ENCODE measurements around the gene C11orf87. TPM values are rescaled to one million over a fixed set of nuclear protein-coding genes. Genes with fewer than 3 reads are reported as not detected.

C11orf87 gene
- total RNA-seq, 1 experiment from 2014 or later = not detected

DNA sequence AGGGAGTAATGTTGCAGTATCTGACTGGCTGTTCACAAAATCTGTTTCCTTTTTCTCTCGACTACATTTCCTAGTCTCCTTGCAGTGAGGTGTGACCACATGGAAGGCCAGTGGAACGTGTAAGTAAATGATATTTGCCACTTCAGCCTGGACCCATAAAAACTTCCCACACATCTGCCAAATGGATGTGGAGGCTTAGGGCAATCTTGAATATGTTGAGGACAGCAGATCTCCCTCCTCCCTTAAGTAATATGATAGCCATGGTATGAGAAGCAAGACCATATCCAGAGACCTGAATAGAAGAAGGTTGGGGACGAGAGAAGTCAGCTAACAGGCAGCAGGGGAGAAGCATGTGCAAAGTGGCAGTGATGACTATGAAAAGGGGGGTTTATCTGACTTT lies 33.0 kb upstream of the C11orf87 start:
- Histone ChIP-seq H3K27ac (no peak overlapping the region), H3K9me3 (ENCODE audit: insufficient read depth, low read depth) (no peaks in the 10 kb centered on the region), H3K9me2 (ENCODE audit: insufficient read depth) (peaks cover 3% of the 10 kb centered on the region; the same call in 1 of the 2 replicates), H3F3A (ENCODE audit: insufficient read depth, low read depth) (no peaks in the 10 kb centered on the region), H3K4me1 (replicated peaks; ENCODE audit: insufficient read depth) (no peaks in the 10 kb centered on the region), H3K79me2 (ENCODE audit: low read depth) (no peaks in the 10 kb centered on the region), H3K4me3 (no peak overlapping the region), H3K4me2 (no peak overlapping the region), H3K27me3 (ENCODE audit: insufficient read depth, low read depth) (no peaks in the 10 kb centered on the region), H3K36me3 (ENCODE audit: low read depth) (no peaks in the 10 kb centered on the region), H2AFZ (no peak overlapping the region), H4K20me1 (ENCODE audit: insufficient read depth) (no peaks in the 10 kb centered on the region)
- TF ChIP-seq, protein P1, sequence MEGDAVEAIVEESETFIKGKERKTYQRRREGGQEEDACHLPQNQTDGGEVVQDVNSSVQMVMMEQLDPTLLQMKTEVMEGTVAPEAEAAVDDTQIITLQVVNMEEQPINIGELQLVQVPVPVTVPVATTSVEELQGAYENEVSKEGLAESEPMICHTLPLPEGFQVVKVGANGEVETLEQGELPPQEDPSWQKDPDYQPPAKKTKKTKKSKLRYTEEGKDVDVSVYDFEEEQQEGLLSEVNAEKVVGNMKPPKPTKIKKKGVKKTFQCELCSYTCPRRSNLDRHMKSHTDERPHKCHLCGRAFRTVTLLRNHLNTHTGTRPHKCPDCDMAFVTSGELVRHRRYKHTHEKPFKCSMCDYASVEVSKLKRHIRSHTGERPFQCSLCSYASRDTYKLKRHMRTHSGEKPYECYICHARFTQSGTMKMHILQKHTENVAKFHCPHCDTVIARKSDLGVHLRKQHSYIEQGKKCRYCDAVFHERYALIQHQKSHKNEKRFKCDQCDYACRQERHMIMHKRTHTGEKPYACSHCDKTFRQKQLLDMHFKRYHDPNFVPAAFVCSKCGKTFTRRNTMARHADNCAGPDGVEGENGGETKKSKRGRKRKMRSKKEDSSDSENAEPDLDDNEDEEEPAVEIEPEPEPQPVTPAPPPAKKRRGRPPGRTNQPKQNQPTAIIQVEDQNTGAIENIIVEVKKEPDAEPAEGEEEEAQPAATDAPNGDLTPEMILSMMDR (conservative IDR thresholded peaks at IDR 0.05) = no peak
- no peak for TF ChIP-seq EZH2 (IDR thresholded peaks at IDR 0.05; ENCODE audit: low read depth)
- CTCF ChIA-PET = no interaction called here
- BruUV-seq (replicated peaks) = no TSS peak
- POLR2A ChIA-PET (ENCODE audit: unreplicated experiment) = no interaction called here
- no peak for DNase-seq
- intact Hi-C loops (cut with micrococcal nuclease; ENCODE audit: unreplicated experiment) = no loop called here

DNA sequence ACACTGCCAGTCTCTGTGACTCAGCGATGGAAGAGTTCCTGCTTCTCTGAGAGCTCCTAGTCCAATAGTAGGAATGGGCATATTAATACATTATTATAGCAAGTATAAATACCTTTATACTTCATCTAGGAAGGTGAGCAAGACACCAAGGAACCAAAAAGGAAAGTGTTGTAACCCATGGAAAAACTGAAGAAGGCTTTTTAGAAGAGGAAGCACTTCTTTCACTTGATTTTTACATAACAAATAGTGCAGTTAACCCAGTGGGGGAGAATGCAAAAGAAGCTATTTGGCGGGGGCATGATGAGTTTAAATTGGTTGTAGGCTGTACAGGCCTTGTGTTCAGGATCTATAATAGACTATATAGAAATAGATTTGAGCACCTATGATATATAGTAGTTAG lies 31.2 kb upstream of the C11orf87 start:
- no peak overlapping the region for H3K27ac ChIP-seq
- no peaks in the 10 kb centered on the region for H4K20me1 ChIP-seq (ENCODE audit: insufficient read depth)
- no TSS peak for BruUV-seq (replicated peaks)
- no peak overlapping the region for H2AFZ ChIP-seq
- H3K27me3 ChIP-seq (ENCODE audit: insufficient read depth, low read depth) = no peaks in the 10 kb centered on the region
- TF ChIP-seq, protein P1 (conservative IDR thresholded peaks at IDR 0.05) = no peak
- TF ChIP-seq EZH2 (IDR thresholded peaks at IDR 0.05; ENCODE audit: low read depth) = no peak
- peaks cover 3% of the 10 kb centered on the region; the same call in 1 of the 2 replicates for H3K9me2 ChIP-seq (ENCODE audit: insufficient read depth)
- CTCF ChIA-PET = no interaction called here
- H3K79me2 ChIP-seq (ENCODE audit: low read depth) = no peaks in the 10 kb centered on the region
- H3F3A ChIP-seq (ENCODE audit: insufficient read depth, low read depth) = no peaks in the 10 kb centered on the region
- DNase-seq = no peak
- H3K4me2 ChIP-seq = no peak overlapping the region
- no peaks in the 10 kb centered on the region for H3K9me3 ChIP-seq (ENCODE audit: insufficient read depth, low read depth)
- intact Hi-C loops (cut with micrococcal nuclease; ENCODE audit: unreplicated experiment) = no loop called here
- POLR2A ChIA-PET (ENCODE audit: unreplicated experiment) = no interaction called here
- no peak overlapping the region for H3K4me3 ChIP-seq
- H3K4me1 ChIP-seq (replicated peaks; ENCODE audit: insufficient read depth) = no peaks in the 10 kb centered on the region
- no peaks in the 10 kb centered on the region for H3K36me3 ChIP-seq (ENCODE audit: low read depth)

DNA sequence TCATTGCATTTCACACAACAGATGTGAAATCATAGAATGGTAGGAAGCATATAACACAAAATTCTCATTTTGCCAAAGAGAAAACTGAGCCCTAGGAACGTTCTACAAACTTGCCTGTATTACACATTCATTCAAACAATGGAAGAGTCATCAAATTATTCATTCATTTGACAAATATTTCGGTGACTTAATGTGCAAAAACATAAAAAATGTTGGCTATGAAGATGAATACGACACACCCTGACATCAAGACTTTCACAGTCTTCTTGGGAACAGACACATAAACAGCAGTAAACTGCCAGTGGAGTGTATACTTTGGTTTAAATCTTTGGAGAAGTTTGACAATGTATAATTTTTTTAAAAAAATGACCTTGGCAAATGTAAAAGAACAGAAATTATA lies 20.4 kb upstream of the C11orf87 start:
- Histone ChIP-seq H3K4me1 (replicated peaks; ENCODE audit: insufficient read depth) (no peaks in the 10 kb centered on the region), H3K9me2 (ENCODE audit: insufficient read depth) (no peaks in the 10 kb centered on the region), H2AFZ (no peak overlapping the region), H3K4me2 (no peak overlapping the region), H3K9me3 (ENCODE audit: insufficient read depth, low read depth) (no peaks in the 10 kb centered on the region), H3K79me2 (ENCODE audit: low read depth) (no peaks in the 10 kb centered on the region), H3K27me3 (ENCODE audit: insufficient read depth, low read depth) (no peaks in the 10 kb centered on the region), H3K27ac (no peak overlapping the region), H3F3A (ENCODE audit: insufficient read depth, low read depth) (no peaks in the 10 kb centered on the region), H3K4me3 (no peak overlapping the region), H4K20me1 (ENCODE audit: insufficient read depth) (no peaks in the 10 kb centered on the region), H3K36me3 (ENCODE audit: low read depth) (no peaks in the 10 kb centered on the region)
- no TSS peak for BruUV-seq (replicated peaks)
- intact Hi-C loops (cut with micrococcal nuclease; ENCODE audit: unreplicated experiment) = loop anchor here (2.0 kb wide), 1 partner anchor 47 kb away; no protein-coding TSS in a partner anchor
- CTCF ChIA-PET = no interaction called here
- TF ChIP-seq EZH2 (IDR thresholded peaks at IDR 0.05; ENCODE audit: low read depth) = no peak
- TF ChIP-seq, protein P1 (conservative IDR thresholded peaks at IDR 0.05) = no peak
- no peak for DNase-seq
- POLR2A ChIA-PET (ENCODE audit: unreplicated experiment) = no interaction called here

Data from PC-9 (cell line).